ENCODE results near the gene MMP28.

Gene MMP28

GRCh38 chr17:35717475-35717874, 78.0 kb downstream of the MMP28 start:
- no peak for DNase-seq

DNA sequence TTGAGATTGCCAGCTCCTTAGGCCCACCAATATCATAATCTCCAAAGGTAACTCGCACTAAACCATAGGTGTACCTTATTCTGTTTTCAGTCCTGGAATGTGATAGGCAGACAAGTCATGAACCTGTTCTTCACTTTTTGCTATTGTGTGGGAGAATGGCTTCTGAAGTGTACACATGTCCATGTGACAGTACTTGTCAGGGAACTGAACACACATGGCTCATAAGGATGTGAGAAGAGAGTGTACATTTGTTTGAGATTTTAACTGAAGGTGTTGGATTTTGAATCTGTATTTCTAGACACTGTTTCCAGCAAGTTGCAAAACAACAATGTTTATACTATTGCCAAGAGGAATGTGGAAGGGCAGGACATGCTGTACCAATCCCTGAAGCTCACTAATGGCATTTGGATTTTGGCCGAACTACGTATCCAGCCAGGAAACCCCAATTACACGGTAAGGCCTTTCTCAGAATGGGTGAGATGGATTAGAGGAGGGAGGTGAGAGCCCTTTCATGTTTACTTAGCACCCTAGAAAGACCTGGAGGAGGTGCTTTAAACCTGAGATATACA, 78.5 kb downstream of the MMP28 start:
- DNase-seq: no peak

DNA sequence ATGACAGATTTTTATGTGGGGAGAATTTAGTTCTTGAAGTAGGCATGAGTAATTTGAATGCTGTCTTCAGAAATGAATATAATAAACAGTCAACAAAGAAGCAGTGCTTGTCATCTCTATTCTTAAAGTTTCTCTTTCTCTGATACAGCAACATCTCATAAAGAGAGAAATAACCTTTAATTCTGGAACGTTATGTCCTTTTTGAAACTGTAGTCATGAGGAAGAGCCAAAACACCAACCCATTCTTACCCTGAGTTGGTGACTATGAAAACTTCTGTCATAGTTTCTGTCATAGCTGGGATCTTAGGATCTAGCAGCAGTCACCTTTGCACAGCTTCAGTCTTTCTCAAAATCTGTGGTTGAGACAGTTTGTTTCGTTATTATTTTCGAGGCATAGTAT, 79.3 kb downstream of the MMP28 start:
- DNase-seq: no peak

Measured in AML-193 (cell line).